Body of pancreas (tissue), 4 donors: ENCODE measurements around the gene TBCA.

Source experiments
- POLR2A ChIP-seq, 3 donors: fragments of 450-650 bp; IDR thresholded peaks; one replicate each; pipeline ENCODE4 v1.6.1; 2016; ENCODE audit warnings: antibody characterized with exemption in 3 of 3, mild to moderate bottlenecking in 2 of 3
- TF ChIP-seq, protein P1 (sequence below), 7 experiments: fragments of 450-650 bp in 4 of 7; fragments of 200-600 bp in 3 of 7; sonication (generic) in 3 of 7; IDR thresholded peaks; one replicate each; pipeline ENCODE4 v1.5.1; 2016 to 2019; ENCODE audit warnings: antibody characterized with exemption in 7 of 7

DNA sequence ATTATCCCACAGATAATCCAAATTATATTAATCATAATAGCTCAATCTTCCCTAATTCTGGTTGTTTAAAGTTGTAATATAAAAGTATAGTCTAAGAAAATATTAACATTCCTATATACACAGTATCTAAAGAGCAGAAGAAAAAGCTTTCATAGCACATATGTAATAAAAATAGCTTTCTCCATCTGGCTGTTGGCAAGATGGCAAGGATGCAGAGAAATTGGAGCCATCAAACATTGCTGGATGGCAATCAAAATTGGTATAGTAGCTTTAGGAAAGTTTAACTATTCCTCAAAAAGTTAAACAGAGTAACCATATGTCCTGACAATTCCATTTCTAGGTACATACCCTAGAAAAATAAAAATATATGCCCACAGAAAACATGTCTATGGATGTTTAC, 66.8 kb downstream of the TBCA start:
- no peak for TF ChIP-seq POLR2A (IDR thresholded peaks at IDR 0.05)
- TF ChIP-seq, protein P1, sequence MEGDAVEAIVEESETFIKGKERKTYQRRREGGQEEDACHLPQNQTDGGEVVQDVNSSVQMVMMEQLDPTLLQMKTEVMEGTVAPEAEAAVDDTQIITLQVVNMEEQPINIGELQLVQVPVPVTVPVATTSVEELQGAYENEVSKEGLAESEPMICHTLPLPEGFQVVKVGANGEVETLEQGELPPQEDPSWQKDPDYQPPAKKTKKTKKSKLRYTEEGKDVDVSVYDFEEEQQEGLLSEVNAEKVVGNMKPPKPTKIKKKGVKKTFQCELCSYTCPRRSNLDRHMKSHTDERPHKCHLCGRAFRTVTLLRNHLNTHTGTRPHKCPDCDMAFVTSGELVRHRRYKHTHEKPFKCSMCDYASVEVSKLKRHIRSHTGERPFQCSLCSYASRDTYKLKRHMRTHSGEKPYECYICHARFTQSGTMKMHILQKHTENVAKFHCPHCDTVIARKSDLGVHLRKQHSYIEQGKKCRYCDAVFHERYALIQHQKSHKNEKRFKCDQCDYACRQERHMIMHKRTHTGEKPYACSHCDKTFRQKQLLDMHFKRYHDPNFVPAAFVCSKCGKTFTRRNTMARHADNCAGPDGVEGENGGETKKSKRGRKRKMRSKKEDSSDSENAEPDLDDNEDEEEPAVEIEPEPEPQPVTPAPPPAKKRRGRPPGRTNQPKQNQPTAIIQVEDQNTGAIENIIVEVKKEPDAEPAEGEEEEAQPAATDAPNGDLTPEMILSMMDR (IDR thresholded peaks at IDR 0.05), result no peak
